NCI-H128 (cell line): ENCODE data around the gene DDA1.
"Not testable (repeated sequence)": the region's sequence is repeated elsewhere in the genome, so short reads cannot be mapped to it uniquely, and the experiment has no call there.

Experiments
- DNase-seq: peaks from one replicate; lab custom pipeline; 2025; ENCODE audit not compliant: unreplicated experiment; lab: John Stamatoyannopoulos, UW

DDA1 gene

GRCh38 chr19:17286752-17287151, 22.6 kb upstream of the DDA1 start:
- no peak for DNase-seq

GRCh38 chr19:17289489-17289888, 19.9 kb upstream of the DDA1 start:
- DNase-seq, result no peak

- DNase-seq, result no peak
Observed at GRCh38 chr19:17292301-17293074, 16.9 kb upstream of the DDA1 start.

GRCh38 chr19:17293605-17294004, 15.8 kb upstream of the DDA1 start:
- DNase-seq, result no peak

GRCh38 chr19:17294051-17294891, 15.1 kb upstream of the DDA1 start:
- DNase-seq, result no peak

- DNase-seq, result not testable (repeated sequence)
Observed at GRCh38 chr19:17295551-17295950, 13.8 kb upstream of the DDA1 start.

GRCh38 chr19:17296273-17296672, 13.1 kb upstream of the DDA1 start:
- DNase-seq, result no peak

- DNase-seq, result no peak
Observed at GRCh38 chr19:17296976-17297375, 12.4 kb upstream of the DDA1 start.

GRCh38 chr19:17300992-17301619, 8.3 kb upstream of the DDA1 start:
- DNase-seq, result no peak

- DNase-seq, result no peak
Observed at GRCh38 chr19:17302391-17303166, 6.8 kb upstream of the DDA1 start.

GRCh38 chr19:17303167-17303939, 6.0 kb upstream of the DDA1 start, which contains the start of gene ABHD8:
TSS of gene ABHD8 (minus strand) at chr19:17303425. CDS start at chr19:17301616, 1,809 bp downstream.
- DNase-seq, result peak; percentile 92

- no peak for DNase-seq
Observed at GRCh38 chr19:17303940-17304267, 5.5 kb upstream of the DDA1 start.

- DNase-seq, result no peak
Observed at GRCh38 chr19:17304386-17305215, 4.8 kb upstream of the DDA1 start.

- no peak for DNase-seq
Observed at GRCh38 chr19:17305216-17305516, 4.2 kb upstream of the DDA1 start.

- peak; percentile 96 for DNase-seq
Observed at GRCh38 chr19:17305517-17306284, 3.7 kb upstream of the DDA1 start, which contains the start of gene MRPL34. TSS of gene MRPL34 (plus strand) at chr19:17305872. CDS start at chr19:17305893, 21 bp downstream.

- no peak for DNase-seq
Observed at GRCh38 chr19:17306285-17306714, 3.1 kb upstream of the DDA1 start.

- no peak for DNase-seq
Observed at GRCh38 chr19:17307876-17308377, 1.4 kb upstream of the DDA1 start.

- DNase-seq, result no peak
Observed at GRCh38 chr19:17309965-17310461, 650 bp downstream of the DDA1 start.
